T-helper 1 cell treated with Interleukin-12 subunit alpha and Interleukin-12 subunit beta and Interleukin-4 antibody, amounts not matched to agents 30 ng/mL and 1 ng/mL, for 36 hours (primary cell): ENCODE measurements around the gene UFD1. TPM values are rescaled to one million over a fixed set of nuclear protein-coding genes. Genes with fewer than 3 reads are reported as not detected.

Source experiments
- intact Hi-C: fragments of 100-400 bp; cut with micrococcal nuclease; formaldehyde crosslinking; loops from one replicate; pipeline ENCODE4 v1.15.1; 2024
- total RNA-seq: library from RNA; stranded (reverse); gene quantifications from 2 replicates; pipeline ENCODE4 v1.2.3, GENCODE V29; 2022

UFD1 gene
- total RNA-seq, 1 donor from 2014 or later: 106 TPM

- intact Hi-C loops: loop anchor here (1.0 kb wide), 1 partner anchor 134 kb away; no protein-coding TSS in a partner anchor
Observed at GRCh38 chr22:19496324-19496630, 17.3 kb upstream of the UFD1 start.

- intact Hi-C loops: loop anchor here (1.0 kb wide), 1 partner anchor 135 kb away; no protein-coding TSS in a partner anchor
Observed at GRCh38 chr22:19495562-19496323, 16.8 kb upstream of the UFD1 start.

- intact Hi-C loops: no loop called here
Observed at GRCh38 chr22:19494676-19495173, 15.7 kb upstream of the UFD1 start.

DNA sequence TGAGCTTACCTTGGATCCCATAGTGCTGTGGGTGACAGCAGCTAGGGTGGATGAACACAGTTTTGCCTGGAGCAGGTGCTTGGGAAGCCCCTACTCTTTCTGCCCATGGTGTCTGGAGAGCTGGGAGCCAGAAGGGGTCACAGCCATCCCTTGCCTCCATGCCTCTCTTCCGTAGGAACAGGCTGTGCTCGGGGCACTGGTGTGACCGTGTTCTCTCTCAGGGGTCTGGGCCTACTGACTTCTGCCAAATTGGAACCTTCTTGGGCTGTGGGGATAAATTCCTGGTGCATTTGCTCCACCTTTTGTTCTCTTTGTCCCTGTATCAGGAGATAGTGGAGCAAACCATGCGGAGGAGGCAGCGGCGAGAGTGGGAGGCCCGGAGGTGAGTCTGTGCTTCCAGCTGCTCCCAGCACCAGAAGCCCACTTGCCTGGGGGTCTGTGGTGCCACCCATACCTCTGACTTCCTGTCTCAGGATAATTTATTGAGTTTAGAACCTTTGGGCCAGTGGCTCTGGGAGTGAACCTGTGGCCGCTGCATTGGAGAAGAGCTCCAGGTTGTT lies 15.1 kb upstream of the UFD1 start:
- intact Hi-C loops: no loop called here

- intact Hi-C loops: no loop called here
Observed at GRCh38 chr22:19492504-19493174, 13.6 kb upstream of the UFD1 start.

DNA sequence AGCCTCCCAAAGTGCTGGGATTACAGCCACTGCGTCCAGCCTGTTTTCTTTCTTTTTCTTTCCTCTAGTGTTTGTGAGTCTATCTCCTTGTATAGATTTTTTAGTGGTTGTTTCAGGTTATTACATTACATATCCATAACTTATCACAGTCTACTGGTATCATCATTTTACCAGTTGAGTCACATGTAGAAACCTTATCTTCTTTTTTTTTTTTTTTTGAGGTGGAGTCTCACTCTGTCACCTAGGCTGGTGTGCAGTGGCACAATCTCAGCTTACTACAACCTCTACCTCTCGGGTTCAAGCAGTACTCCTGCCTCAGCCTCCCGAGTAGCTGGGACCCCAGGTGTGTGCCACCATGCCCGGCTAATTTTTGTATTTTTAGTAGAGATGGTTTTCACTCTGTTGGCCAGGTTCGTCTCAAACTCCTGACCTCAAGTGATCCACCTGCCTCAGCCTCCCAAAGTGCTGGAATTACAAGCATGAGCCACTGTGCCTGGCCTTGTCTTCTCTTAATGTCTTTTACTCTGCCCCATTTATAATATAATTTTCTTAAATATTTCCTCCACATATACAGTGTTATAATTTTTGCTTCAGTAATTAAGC lies 11.7 kb upstream of the UFD1 start:
- intact Hi-C loops: no loop called here

GRCh38 chr22:19488884-19489843 lies 10.2 kb upstream of the UFD1 start:
- intact Hi-C loops: no loop called here

GRCh38 chr22:19488285-19488684 lies 9.3 kb upstream of the UFD1 start:
- intact Hi-C loops: no loop called here

DNA sequence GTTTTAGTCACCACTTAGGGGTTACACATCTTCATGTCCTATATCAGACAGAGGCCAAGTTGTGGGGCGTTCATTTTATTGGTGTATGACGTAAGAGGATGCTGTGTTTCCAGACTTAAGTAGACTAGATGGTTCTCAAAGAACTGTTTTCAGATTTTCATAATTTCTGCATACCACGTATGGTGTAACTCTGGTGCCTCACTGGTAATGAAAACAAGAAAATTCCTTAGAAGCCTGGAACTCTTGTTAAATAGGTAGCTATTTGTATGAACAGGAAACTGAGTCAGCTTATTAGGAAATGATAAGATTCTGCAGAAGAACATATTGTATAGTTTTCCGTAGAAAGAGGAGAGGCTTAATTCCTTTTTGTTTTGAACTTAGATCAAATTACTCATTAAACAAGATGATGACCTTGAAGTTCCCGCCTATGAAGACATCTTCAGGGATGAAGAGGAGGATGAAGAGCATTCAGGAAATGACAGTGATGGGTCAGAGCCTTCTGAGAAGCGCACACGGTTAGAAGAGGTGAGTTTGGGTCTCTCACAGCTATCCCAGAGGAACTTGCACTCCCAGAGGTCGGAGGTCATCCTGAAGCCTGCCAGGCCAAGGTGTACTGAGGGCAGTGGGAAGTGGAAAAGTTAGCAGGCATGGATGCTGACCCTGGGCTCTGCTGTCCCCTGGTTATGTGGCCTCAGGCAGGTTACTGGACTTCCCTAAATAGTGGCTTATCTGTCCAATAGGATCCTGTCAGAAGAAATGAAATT lies 4.7 kb upstream of the UFD1 start:
- intact Hi-C loops: no loop called here

- intact Hi-C loops: no loop called here
Observed at GRCh38 chr22:19482297-19482696, 3.3 kb upstream of the UFD1 start.

DNA sequence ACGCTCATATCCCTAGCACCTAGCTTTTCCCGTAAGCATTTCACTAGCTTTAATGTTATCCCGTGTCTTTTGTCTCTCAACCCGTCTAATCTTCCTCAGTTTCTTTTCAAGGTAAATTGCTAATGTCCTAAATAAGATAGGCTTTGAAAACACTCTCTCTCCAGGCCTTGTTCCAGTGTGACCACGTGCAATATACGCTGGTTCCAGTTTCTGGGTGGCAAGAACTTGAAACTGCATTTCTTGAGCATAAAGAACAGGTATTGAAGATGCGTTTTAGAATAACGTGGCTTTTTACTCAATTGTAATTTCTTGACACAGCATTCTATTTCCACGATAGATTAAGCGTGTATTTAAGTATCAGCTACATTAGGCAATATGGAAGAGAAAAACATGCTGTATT lies 1.8 kb upstream of the UFD1 start:
- intact Hi-C loops: no loop called here

DNA sequence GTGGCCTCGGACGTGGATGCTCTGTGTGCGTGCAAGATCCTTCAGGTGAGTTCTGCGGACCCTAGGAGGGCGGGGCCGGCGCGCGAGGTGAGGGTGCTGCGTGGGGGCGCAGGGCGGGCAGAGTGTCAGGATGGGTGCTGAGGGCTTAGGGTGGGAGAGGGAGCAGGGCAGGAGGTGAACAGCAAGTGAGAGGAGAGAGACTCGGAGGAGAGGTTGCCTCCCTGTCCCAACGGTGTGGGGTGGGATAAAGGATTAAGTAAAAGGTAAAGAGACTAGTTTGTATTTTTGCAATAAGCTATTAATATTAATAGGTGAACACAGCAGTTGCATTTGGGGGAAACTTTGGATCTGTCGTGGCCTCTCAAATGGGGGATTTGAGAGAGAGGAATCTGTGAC lies 1.2 kb upstream of the UFD1 start:
- intact Hi-C loops: no loop called here

DNA sequence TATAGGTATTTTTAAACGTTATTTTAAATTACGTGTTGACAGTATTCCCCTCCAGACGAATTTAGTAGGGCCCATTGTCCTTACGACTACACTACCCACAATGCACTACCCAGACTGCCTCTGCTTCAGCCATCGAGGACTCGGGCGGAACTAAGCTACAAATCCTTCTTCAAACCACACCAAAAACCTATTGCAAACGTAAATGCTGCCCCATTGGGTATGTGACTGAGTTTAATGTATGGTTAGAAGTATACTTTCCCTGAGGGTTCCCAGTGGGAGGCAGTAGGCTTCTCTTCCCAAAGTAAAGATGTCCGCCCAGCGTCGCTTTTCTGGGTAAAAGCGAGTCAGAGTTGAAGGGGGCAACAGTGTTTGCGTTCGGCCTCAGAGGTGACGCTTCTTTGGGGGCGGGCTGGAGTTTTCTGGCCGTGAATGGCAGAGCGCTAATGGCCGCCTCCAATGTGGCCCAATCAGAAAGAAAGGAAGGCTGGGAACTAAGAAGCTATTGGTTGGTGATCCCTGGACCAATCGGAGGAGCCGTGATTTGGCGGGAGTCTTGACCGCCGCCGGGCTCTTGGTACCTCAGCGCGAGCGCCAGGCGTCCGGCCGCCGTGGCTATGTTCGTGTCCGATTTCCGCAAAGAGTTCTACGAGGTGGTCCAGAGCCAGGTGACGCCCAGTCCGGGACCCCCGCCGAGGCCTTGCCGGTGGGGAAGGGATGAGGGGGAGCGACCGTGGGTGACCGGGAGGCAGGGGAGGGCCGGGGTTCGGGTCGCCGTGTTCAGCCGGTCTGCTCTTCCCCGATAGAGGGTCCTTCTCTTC lies 571 bp upstream of the UFD1 start, which contains the start of gene CDC45:
Gene CDC45, plus strand, starts transcription at position 566 of the 818 bp plus-strand sequence. Its CDS starts 49 bp downstream, at position 615.
- intact Hi-C loops: loop anchor here (1.0 to 10.0 kb wide), 11 partner anchors 32 to 1223 kb away; partner anchors contain the start of genes C22orf39, CLTCL1, DGCR2 and ESS2

- intact Hi-C loops: loop anchor here (2.0 to 10.0 kb wide), 4 partner anchors 237 to 1224 kb away; partner anchors contain the start of genes GNB1L, RTL10 and SEPTIN5
Observed at GRCh38 chr22:19478045-19478900, 720 bp downstream of the UFD1 start.

DNA sequence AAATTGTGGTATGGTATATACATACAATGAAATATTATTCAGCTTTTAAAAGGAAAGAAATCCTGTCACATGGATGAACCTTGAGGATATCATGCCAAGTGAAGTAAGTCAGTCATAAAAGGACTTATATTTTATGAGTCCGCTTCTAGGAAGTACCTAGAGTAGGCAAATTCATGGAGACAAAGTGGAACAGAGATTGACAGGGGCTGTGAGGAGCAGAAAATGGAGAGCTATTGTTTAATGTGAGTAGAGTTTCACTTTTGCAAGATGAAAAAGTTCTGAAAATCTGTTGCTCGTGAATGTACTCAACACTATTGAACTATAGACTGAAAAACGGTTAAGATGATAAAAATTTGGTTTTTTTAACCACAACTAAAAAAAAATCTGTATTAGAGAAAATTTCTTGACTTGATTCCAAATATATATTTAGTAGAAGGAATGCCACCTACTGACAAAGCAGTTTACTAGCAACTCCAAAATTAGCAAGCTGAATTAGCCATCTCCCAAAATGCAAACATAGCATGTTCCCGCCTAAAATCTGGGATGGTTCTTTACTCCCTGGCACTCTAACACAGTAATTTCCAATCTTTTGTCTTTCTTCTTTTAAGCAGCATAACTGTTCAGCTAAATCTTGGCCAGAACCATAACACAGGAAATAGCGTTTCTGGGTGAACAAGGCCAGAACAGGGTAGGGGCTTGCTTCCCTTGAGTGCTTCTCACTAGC lies 1.5 kb downstream of the UFD1 start:
- intact Hi-C loops: loop anchor here (2.0 to 10.0 kb wide), 4 partner anchors 237 to 1225 kb away; partner anchors contain the start of genes GNB1L, RTL10 and SEPTIN5

DNA sequence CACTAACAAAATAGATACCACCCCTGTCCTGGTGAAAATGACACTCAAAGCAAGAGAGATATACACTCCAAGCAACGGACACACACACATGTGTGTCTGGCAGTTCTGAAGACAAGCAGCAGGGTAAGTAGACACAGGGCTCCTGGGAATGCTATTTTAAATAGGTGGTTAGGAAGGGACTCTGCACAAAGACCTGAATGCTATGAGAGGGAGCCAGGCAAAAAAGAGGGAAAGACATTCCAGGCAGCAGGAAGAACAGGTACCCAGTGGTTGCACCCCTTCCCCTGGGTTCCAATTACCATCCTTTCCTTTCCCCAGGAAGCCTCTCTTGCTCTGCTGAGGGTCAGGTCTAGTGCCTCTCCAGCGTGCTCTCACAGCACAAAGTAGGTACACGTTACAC lies 3.0 kb downstream of the UFD1 start:
- intact Hi-C loops: loop anchor here (5.0 to 10.0 kb wide), 2 partner anchors 239 to 1226 kb away; partner anchors contain the start of gene SEPTIN5

GRCh38 chr22:19473578-19473977 lies 5.4 kb downstream of the UFD1 start:
- intact Hi-C loops: loop anchor here (10.0 kb wide), 1 partner anchor 241 kb away; the partner anchor contains the start of gene SEPTIN5
